Activated B cell treated with CpG ODN at 0.5 μM for 24 hours (primary cell): ENCODE results near the gene MTA2. TPM values are rescaled to one million over a fixed set of nuclear protein-coding genes. Genes with fewer than 3 reads are reported as not detected.
"Not testable (repeated sequence)": the region's sequence is repeated elsewhere in the genome, so short reads cannot be mapped to it uniquely, and the experiment has no call there.

Experiments used
- ATAC-seq: fragments of 200-7000 bp; cut with Tn5 transposase; one replicate; pipeline ENCODE4 v1.10.0; 2021; ENCODE audit warnings: low read depth, mild to moderate bottlenecking, moderate library complexity
- CTCF ChIA-PET: fragments of 350-600 bp; sonication (Branson Sonifier 250); formaldehyde crosslinking; loops from one replicate; lab custom pipeline; 2021; ENCODE audit warnings: antibody characterized with exemption; lab: Charles Lee
- POLR2A ChIA-PET: fragments of 350-600 bp; sonication (Branson Sonifier 250); formaldehyde crosslinking; loops from one replicate; lab custom pipeline; 2021; ENCODE audit warnings: antibody characterized with exemption; lab: Charles Lee
- DNase-seq: peaks from one replicate; pipeline ENCODE4 v3.0.0; 2022
- H3K27ac Mint-ChIP-seq: one replicate; pipeline ENCODE4 v1.8.0; 2020; ENCODE audit warnings: mixed read lengths
- H3K27me3 Mint-ChIP-seq: one replicate; pipeline ENCODE4 v1.8.0; 2021; ENCODE audit warnings: mixed read lengths
- H3K36me3 Mint-ChIP-seq: one replicate; pipeline ENCODE4 v1.8.0; 2021; ENCODE audit warnings: low read depth, mixed read lengths
- H3K4me1 Mint-ChIP-seq: one replicate; pipeline ENCODE4 v1.8.0; 2021; ENCODE audit warnings: mixed read lengths
- H3K4me3 Mint-ChIP-seq: one replicate; pipeline ENCODE4 v1.8.0; 2020; ENCODE audit warnings: mild to moderate bottlenecking, mixed read lengths
- H3K9me3 Mint-ChIP-seq: one replicate; pipeline ENCODE4 v1.8.0; 2020; ENCODE audit warnings: mixed read lengths
- CTCF ChIP-seq: fragments of 200-600 bp; IDR thresholded peaks from one replicate; pipeline ENCODE4 v1.8.0; 2022; ENCODE audit warnings: antibody characterized with exemption, mild to moderate bottlenecking
- intact Hi-C: fragments of 100-400 bp; cut with micrococcal nuclease; formaldehyde crosslinking; loops from one replicate; pipeline ENCODE4 v1.15.1; 2024
- total RNA-seq: library from RNA; stranded (reverse); gene quantifications from 2 replicates; pipeline ENCODE4 v1.2.3, GENCODE V29; 2022

The MTA2 gene
- total RNA-seq, result 170 and 175 TPM in 2 replicates

- H3K27me3 Mint-ChIP-seq, result no peaks in the 10 kb centered on the region
- peaks cover 45% of the 10 kb centered on the region for H3K4me1 Mint-ChIP-seq
- ATAC-seq (peak; percentile 81), DNase-seq (peak; percentile 100)
- H3K4me3 Mint-ChIP-seq, result peak within 1 kb of the TSS; percentile 92
- peak within 1 kb of the TSS; percentile 97 for H3K27ac Mint-ChIP-seq
- H3K36me3 Mint-ChIP-seq, result peaks cover 71% of the 10 kb centered on the region
- H3K9me3 Mint-ChIP-seq, result peaks cover 2% of the 10 kb centered on the region
- POLR2A ChIA-PET, result interaction anchor here (0.7 to 8.2 kb wide), 34 partner anchors 9 to 280 kb away, joined by 3 to 246 read pairs (median 8); partner anchors contain the start of genes B3GAT3, BSCL2, C11orf98 and CSKMT
- no peak for TF ChIP-seq CTCF
- intact Hi-C loops, result loop anchor here (1.0 to 2.0 kb wide), 5 partner anchors 11 to 279 kb away; partner anchors contain the start of genes EML3 and SLC3A2
- CTCF ChIA-PET, result interaction anchor here (0.7 to 2.4 kb wide), 6 partner anchors 9 to 262 kb away, joined by 3 to 13 read pairs (median 6); partner anchors contain the start of gene TUT1
Measured at GRCh38 chr11:62601372-62602140, at the start of gene MTA2. Gene MTA2 (minus strand): TSS chr11:62601865. CDS start chr11:62601450, 415 bp downstream.

- Mint-ChIP-seq H3K36me3 (peaks cover 29% of the 10 kb centered on the region), H3K4me1 (peaks cover 41% of the 10 kb centered on the region)
- DNase-seq, H3K4me3 Mint-ChIP-seq, H3K27ac Mint-ChIP-seq, ATAC-seq, H3K27me3 Mint-ChIP-seq, CTCF ChIA-PET, intact Hi-C loops, H3K9me3 Mint-ChIP-seq: not testable (repeated sequence)
- POLR2A ChIA-PET, result interaction anchor here (0.5 to 8.6 kb wide), 4 partner anchors 19 to 76 kb away, joined by 3 to 400 read pairs (median 14); partner anchors contain the start of genes C11orf98, CSKMT, LBHD1 and MTA2
Measured at GRCh38 chr11:62650283-62650682, 48.6 kb upstream of the MTA2 start.

- peaks cover 30% of the 10 kb centered on the region for H3K36me3 Mint-ChIP-seq
- intact Hi-C loops, result no loop called here
- peaks cover 48% of the 10 kb centered on the region for H3K4me1 Mint-ChIP-seq
- H3K4me3 Mint-ChIP-seq, result no peak overlapping the region
- ChIA-PET POLR2A (interaction anchor here (0.5 to 5.8 kb wide), 5 partner anchors 16 to 176 kb away, joined by 4 to 130 read pairs (median 12); partner anchors contain the start of genes C11orf98, CSKMT, LBHD1 and TUT1), CTCF (interaction anchor here (1.2 kb wide), 1 partner anchor 25 kb away, joined by 3 read pairs; no protein-coding TSS in a partner anchor)
- no peak for DNase-seq
- ATAC-seq, result no peak
- H3K9me3 Mint-ChIP-seq, result no peaks in the 10 kb centered on the region
- no peak overlapping the region for H3K27ac Mint-ChIP-seq
- no peaks in the 10 kb centered on the region for H3K27me3 Mint-ChIP-seq
- no peak for TF ChIP-seq CTCF
Measured at GRCh38 chr11:62649486-62649885, 47.8 kb upstream of the MTA2 start.

- Mint-ChIP-seq H3K4me1 (peaks cover 46% of the 10 kb centered on the region), H3K9me3 (no peaks in the 10 kb centered on the region), H3K36me3 (peaks cover 34% of the 10 kb centered on the region), H3K27me3 (no peaks in the 10 kb centered on the region), H3K4me3 (no peak overlapping the region), H3K27ac (no peak overlapping the region)
- ATAC-seq, result no peak
- ChIA-PET POLR2A (interaction anchor here (0.5 to 5.8 kb wide), 6 partner anchors 16 to 183 kb away, joined by 3 to 130 read pairs (median 10); partner anchors contain the start of genes C11orf98, CSKMT, LBHD1 and STX5), CTCF (interaction anchor here (1.2 kb wide), 1 partner anchor 26 kb away, joined by 3 read pairs; no protein-coding TSS in a partner anchor)
- no peak for TF ChIP-seq CTCF
- intact Hi-C loops, result no loop called here
- DNase-seq, result no peak
Measured at GRCh38 chr11:62648967-62649364, 47.3 kb upstream of the MTA2 start.

GRCh38 chr11:62648185-62648966 lies 46.7 kb upstream of the MTA2 start:
- Mint-ChIP-seq H3K36me3 (peaks cover 34% of the 10 kb centered on the region), H3K27ac (no peak overlapping the region), H3K4me1 (peaks cover 43% of the 10 kb centered on the region), H3K9me3 (no peaks in the 10 kb centered on the region), H3K27me3 (no peaks in the 10 kb centered on the region), H3K4me3 (no peak overlapping the region)
- DNase-seq (no peak), ATAC-seq (no peak)
- intact Hi-C loops, result no loop called here
- ChIA-PET POLR2A (interaction anchor here (0.6 to 5.8 kb wide), 8 partner anchors 10 to 203 kb away, joined by 3 to 130 read pairs (median 9); partner anchors contain the start of genes C11orf98, CSKMT, LBHD1 and STX5), CTCF (interaction anchor here (1.2 kb wide), 1 partner anchor 27 kb away, joined by 3 read pairs; no protein-coding TSS in a partner anchor)
- no peak for TF ChIP-seq CTCF
